Activated naive CD8-positive, alpha-beta T cell treated with anti-CD3 and anti-CD28 coated beads, Interleukin-2, amount 50 U/mL, for 16 hours (primary cell): Measurements from ENCODE around the gene MAG.

Experiments
- DNase-seq: peaks from one replicate; pipeline ENCODE4 v3.0.0-alpha.2; 2020; ENCODE audit warnings: low read depth, low spot score

The MAG gene

GRCh38 chr19:35360880-35361420 lies 69.0 kb downstream of the MAG start:
- no peak for DNase-seq

GRCh38 chr19:35362261-35363000 lies 70.5 kb downstream of the MAG start:
- DNase-seq, result no peak

- DNase-seq, result no peak
Observed at GRCh38 chr19:35363001-35363590, 71.1 kb downstream of the MAG start.
